ENCODE results near the gene SYT14.

GRCh38 chr1:210201681-210202080 is 263.7 kb downstream of the SYT14 start:
- TF ChIP-seq CTCF (IDR thresholded peaks at IDR 0.05) (no peak), POLR2A (IDR thresholded peaks at IDR 0.05) (no peak)

All from heart left ventricle (tissue), 13 donors.